Peyer's patch (tissue), 4 donors: ENCODE data around the gene C10orf67.
"Not testable (repeated sequence)": the region's sequence is repeated elsewhere in the genome, so short reads cannot be mapped to it uniquely, and the experiment has no call there.

ENCODE experiments used
- POLR2A ChIP-seq, 2 donors: fragments of 450-650 bp; IDR thresholded peaks; one replicate each; pipeline ENCODE4 v1.5.1; 2017; ENCODE audit warnings: antibody characterized with exemption in 2 of 2, mild to moderate bottlenecking in 2 of 2, moderate library complexity in 2 of 2
- TF ChIP-seq, protein P1 (sequence below), 6 experiments: fragments of 450-650 bp in 4 of 6; fragments of 200-600 bp in 2 of 6; sonication (generic) in 1 of 6; IDR thresholded peaks; one replicate each; pipeline ENCODE4 v1.5.1; 2017 to 2019; ENCODE audit warnings: antibody characterized with exemption in 6 of 6, mild to moderate bottlenecking in 3 of 6, moderate library complexity in 1 of 6

DNA sequence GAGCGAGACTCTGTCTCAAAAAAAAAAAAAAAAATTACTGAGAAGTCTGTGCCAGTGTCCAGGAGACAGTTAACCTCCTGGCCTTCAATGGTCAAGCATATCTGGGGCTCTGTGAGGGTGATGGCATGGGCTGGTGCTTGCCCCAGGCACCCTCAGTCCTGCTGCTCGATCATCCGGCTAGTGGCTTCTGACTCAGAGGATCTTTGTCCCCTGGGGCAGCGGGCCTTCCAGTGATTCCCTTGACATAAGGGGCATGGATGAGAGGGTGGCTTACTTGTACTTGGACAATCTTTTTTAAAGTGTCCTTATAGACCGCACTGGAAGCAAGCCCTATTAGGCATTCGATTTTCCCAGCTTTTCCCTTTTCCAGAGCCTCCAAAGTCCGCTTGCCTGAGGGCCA is 44.6 kb downstream of the C10orf67 start:
- TF ChIP-seq, protein P1, sequence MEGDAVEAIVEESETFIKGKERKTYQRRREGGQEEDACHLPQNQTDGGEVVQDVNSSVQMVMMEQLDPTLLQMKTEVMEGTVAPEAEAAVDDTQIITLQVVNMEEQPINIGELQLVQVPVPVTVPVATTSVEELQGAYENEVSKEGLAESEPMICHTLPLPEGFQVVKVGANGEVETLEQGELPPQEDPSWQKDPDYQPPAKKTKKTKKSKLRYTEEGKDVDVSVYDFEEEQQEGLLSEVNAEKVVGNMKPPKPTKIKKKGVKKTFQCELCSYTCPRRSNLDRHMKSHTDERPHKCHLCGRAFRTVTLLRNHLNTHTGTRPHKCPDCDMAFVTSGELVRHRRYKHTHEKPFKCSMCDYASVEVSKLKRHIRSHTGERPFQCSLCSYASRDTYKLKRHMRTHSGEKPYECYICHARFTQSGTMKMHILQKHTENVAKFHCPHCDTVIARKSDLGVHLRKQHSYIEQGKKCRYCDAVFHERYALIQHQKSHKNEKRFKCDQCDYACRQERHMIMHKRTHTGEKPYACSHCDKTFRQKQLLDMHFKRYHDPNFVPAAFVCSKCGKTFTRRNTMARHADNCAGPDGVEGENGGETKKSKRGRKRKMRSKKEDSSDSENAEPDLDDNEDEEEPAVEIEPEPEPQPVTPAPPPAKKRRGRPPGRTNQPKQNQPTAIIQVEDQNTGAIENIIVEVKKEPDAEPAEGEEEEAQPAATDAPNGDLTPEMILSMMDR (IDR thresholded peaks at IDR 0.05): not testable (repeated sequence)
- not testable (repeated sequence) for TF ChIP-seq POLR2A (IDR thresholded peaks at IDR 0.05)
